ENCODE results near the gene COMMD2.

The COMMD2 gene

DNA sequence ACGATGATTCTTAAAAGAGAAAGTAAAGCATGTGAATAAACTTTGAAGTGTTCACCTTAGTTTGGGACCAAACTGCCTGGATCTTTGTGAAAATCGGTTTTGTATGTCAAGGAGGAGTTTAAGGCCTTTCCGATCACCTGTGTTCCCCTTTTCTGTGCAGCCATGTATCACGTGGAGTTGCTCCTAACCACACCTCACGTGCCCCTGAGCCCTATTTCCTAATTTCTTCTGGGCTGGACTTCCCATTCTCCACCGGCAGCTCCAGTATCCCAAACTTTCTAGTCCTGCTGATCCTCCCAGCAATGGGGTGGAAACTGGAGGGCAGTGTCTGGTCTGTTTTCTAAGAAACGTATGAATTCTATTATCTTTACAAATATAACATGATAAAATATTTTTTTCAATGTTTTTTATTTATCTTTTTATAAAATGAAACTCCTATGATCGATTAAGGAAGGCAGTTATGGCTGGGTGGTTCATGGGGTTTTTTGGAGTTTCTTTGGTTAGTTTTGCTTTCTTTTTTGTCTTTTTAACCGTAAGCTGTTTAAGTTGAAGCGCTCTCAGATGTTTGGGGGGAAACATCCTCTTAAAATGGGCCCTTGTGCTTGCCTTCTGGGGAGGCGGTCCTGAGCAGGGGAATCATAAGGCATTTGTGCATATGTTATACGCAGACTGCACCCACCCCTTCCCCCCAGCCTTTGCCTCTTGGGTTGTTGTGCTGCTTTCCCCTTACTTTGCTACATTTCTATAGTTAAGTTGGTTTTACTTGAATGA lies 50.9 kb downstream of the COMMD2 start:
- DNase-seq (ENCODE audit: low read depth) = no peak
- TF ChIP-seq, protein P1, sequence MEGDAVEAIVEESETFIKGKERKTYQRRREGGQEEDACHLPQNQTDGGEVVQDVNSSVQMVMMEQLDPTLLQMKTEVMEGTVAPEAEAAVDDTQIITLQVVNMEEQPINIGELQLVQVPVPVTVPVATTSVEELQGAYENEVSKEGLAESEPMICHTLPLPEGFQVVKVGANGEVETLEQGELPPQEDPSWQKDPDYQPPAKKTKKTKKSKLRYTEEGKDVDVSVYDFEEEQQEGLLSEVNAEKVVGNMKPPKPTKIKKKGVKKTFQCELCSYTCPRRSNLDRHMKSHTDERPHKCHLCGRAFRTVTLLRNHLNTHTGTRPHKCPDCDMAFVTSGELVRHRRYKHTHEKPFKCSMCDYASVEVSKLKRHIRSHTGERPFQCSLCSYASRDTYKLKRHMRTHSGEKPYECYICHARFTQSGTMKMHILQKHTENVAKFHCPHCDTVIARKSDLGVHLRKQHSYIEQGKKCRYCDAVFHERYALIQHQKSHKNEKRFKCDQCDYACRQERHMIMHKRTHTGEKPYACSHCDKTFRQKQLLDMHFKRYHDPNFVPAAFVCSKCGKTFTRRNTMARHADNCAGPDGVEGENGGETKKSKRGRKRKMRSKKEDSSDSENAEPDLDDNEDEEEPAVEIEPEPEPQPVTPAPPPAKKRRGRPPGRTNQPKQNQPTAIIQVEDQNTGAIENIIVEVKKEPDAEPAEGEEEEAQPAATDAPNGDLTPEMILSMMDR (IDR thresholded peaks at IDR 0.05; ENCODE audit: low read depth, low read length, missing control alignments) = no peak
- H3K4me3 ChIP-seq (ENCODE audit: low read depth, low read length) = peak overlapping the region; percentile 41

Measured in GM12864 (cell line).